C4-2B (cell line): ENCODE measurements around the gene CTSS.

Source experiments
- ZFX ChIP-seq: fragments of 450-650 bp; IDR thresholded peaks from 2 replicates; pipeline ENCODE4 v1.6.1; 2017
- TF ChIP-seq, protein P1 (sequence below): fragments of 450-650 bp; conservative IDR thresholded peaks from 2 replicates; pipeline ENCODE4 v1.5.1; 2017; ENCODE audit warnings: mild to moderate bottlenecking

DNA sequence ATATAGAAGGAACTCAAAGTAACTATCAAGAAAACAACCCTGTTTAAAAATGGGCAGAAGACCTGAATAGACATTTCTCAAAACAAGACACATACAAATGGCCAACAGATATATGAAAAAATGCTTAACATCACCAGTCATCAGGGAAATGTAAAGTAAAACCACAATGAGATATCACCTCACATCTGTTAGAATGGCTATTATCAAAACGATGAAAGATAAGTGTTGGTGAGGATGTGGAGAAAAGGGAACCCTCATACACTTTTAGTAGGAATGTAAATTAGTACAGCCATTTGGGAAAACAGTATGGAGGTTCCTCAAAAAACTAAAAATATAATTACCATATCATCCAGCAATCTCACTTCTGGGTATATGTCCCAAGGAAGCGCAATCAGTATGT is 3.0 kb downstream of the CTSS start:
- TF ChIP-seq, protein P1, sequence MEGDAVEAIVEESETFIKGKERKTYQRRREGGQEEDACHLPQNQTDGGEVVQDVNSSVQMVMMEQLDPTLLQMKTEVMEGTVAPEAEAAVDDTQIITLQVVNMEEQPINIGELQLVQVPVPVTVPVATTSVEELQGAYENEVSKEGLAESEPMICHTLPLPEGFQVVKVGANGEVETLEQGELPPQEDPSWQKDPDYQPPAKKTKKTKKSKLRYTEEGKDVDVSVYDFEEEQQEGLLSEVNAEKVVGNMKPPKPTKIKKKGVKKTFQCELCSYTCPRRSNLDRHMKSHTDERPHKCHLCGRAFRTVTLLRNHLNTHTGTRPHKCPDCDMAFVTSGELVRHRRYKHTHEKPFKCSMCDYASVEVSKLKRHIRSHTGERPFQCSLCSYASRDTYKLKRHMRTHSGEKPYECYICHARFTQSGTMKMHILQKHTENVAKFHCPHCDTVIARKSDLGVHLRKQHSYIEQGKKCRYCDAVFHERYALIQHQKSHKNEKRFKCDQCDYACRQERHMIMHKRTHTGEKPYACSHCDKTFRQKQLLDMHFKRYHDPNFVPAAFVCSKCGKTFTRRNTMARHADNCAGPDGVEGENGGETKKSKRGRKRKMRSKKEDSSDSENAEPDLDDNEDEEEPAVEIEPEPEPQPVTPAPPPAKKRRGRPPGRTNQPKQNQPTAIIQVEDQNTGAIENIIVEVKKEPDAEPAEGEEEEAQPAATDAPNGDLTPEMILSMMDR = no peak
- no peak for TF ChIP-seq ZFX
